Left colon (tissue), 2 donors: ENCODE measurements around the gene CHRNB2. TPM values are rescaled to one million over a fixed set of nuclear protein-coding genes. Genes with fewer than 3 reads are reported as not detected.

Experiments
- ATAC-seq: fragments of 200-7000 bp; cut with Tn5 transposase; one replicate; pipeline ENCODE4 v1.9.1; 2020; ENCODE audit warnings: mild to moderate bottlenecking, moderate library complexity
- DNase-seq, 2 donors: peaks; one replicate each; pipeline ENCODE4 v3.0.0-alpha.2; 2020
- intact Hi-C, 2 donors: fragments of 100-400 bp; cut with DNase I in 1 of 2; cut with micrococcal nuclease in 1 of 2; formaldehyde crosslinking; loops; one replicate each; pipeline versions ENCODE4 v1.11.2 to v1.14.0; 2022; cut with DNase I, micrococcal nuclease
- total RNA-seq, 2 donors: library from RNA; stranded (reverse); fragmentation: NEBNext Ultra II Directional; extraction: Animal tissue kit (Norgen Biotek cat#: 25700); gene quantifications; one replicate each; pipeline ENCODE4 v1.2.1, GENCODE V29; 2021
- donor health status: DM: no; HTN: no; CAD: no.
- donor health status: DM: yes; HTN: yes; CAD: no.

CHRNB2 gene
- total RNA-seq, 2 donors from 2014 or later, result 0.15 to 0.31 TPM

DNA sequence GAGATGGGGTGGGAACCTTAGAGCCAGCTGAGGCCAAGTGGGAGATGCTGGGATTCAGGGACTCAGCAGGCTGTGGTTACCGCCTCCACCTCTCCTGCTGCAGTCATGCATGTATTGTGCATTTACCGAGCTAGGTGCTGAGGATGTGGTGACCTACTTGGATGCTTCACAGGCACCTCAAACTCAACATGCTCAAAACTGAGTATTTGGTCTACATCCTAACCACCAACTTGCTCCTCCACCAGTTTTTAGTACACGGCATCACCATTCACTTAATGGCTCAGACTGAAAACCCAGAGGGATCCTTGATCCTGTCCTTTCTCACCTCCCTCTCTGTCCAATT lies 5.6 kb downstream of the CHRNB2 start:
- ATAC-seq (no peak), DNase-seq (no peak)
- intact Hi-C loops, result no loop called here

GRCh38 chr1:154574716-154575115 lies 7.1 kb downstream of the CHRNB2 start:
- ATAC-seq, result no peak
- no peak for DNase-seq
- intact Hi-C loops, result no loop called here

- DNase-seq (no peak), ATAC-seq (no peak)
- intact Hi-C loops, result no loop called here
These were observed 7.8 kb downstream of the CHRNB2 start for GRCh38 chr1:154575147-154575927.

DNA sequence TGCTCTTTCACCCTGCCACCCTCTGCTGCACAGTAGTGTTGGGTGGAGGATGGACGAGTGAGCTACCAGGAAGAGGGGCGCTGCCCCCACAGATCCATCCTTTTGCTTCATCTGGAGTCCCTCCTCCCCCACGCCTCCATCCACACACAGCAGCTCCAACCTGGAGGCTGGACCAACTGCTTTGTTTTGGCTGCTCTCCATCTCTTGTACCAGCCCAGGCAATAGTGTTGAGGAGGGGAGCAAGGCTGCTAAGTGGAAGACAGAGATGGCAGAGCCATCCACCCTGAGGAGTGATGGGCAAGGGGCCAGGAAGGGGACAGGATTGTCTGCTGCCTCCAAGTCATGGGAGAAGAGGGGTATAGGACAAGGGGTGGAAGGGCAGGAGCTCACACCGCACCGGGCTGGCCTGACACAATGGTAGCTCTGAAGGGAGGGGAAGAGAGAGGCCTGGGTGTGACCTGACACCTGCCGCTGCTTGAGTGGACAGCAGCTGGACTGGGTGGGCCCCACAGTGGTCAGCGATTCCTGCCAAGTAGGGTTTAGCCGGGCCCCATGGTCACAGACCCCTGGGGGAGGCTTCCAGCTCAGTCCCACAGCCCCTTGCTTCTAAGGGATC lies 8.5 kb downstream of the CHRNB2 start:
- ATAC-seq (peak; percentile 12), DNase-seq (no peak)
- intact Hi-C loops, result no loop called here

GRCh38 chr1:154577346-154578057 lies 9.9 kb downstream of the CHRNB2 start:
- intact Hi-C loops, result no loop called here
- ATAC-seq, result peak; percentile 13

GRCh38 chr1:154578058-154578418 lies 10.5 kb downstream of the CHRNB2 start:
- intact Hi-C loops, result no loop called here
- DNase-seq, result no peak
- ATAC-seq, result peak; percentile 8

More at GRCh38 chr1:154577346-154578057, 9.9 kb downstream of the CHRNB2 start:
- DNase-seq, result no peak

DNA sequence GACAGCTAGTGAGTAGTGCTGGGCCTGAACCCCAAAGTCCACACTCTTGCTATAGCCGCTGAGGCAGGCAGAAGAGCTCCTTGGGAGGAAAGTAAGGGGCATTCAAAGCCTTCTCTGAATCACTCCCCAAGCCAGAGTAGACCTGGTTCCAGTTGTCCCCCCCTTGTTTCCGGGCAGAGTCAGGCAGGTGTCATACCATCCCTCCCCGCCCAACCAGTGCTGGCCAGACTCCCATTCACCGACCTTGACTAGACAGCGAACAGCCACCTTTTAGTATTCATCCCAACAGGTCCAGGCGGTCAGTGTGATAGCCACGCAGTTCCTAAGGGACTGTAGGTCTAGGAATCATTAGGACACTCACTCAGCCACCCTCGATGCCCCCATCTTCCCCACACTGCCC lies 11.8 kb downstream of the CHRNB2 start:
- no peak for DNase-seq
- ATAC-seq, result no peak
- intact Hi-C loops, result no loop called here

DNA sequence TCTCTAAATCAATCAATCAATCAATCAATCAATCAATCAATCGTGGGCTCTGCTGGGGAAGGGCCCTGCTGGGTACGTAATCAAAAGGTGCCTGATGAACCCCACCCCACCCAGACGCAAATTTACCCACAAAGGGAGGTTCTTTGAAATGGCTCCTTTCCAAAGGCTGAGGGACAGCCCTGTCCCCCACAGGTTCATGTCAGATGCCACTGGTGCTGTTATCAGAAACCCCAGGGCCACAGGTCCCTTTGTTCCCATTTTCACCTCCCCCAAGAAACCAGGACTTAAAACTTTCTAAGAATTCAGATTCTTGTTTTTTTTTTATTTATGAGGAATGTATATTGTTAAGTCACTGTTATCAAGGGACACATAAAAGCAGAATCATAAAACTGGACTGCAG lies 14.2 kb downstream of the CHRNB2 start:
- ATAC-seq, result no peak

GRCh38 chr1:154582885-154583284 lies 15.3 kb downstream of the CHRNB2 start:
- intact Hi-C loops, result no loop called here
- ATAC-seq (no peak), DNase-seq (no peak)

More for the DNA sequence above, 14.2 kb downstream of the CHRNB2 start:
- intact Hi-C loops, result no loop called here
- no peak for DNase-seq

DNA sequence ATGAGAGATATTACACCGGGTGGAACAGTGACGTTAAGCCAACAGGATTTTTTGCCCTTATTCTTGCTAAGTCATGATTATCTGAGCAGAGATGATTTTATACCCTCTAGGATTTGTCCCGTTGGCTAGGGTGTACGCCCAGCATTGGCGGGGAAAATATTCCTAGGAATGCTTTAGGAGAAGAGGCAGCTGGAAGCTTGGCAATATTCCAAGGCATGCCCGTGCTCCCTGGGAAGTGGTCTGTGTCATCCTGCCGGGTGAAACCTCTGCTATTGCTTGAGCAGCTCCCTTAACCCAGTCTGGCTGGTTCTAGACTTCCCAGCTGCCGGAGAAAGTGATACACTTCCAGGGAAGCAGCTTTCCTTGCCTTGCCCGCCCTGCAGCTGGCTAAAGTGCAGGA lies 16.2 kb downstream of the CHRNB2 start:
- intact Hi-C loops, result no loop called here
- no peak for ATAC-seq
- no peak for DNase-seq

DNA sequence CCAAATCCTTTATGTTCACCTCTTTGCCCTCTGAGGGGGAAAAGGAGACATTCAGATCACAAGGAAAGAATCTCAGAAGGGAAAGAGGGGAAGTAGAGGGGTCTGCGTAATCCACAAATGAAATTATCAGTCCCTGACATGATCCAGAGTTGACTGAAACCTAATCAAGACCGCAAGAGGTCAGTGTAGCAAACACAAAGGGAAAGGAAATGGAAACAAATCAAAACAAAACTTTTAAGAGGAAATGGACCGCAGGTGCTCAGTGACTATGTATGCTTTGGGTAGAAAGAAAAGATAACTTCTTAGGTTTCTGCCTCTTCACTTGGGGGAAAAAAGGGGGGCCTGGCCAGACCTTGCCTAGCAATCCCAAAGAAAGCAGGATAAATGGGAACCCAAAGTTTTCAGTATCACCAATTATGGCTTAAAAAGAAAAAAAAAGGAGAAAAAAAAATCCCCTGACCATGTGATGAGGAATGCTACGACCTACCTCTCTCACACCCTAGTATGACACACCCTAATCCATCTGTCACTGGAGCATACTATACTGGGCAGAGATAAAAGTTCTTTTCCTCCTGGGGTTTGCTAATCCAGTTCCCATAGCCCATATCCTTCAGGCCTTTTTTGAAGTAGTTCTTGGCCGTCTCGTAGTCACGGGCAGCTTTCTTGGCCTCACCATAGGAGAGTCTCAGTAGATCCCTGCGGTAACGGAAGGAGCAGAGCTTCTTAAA lies 16.9 kb downstream of the CHRNB2 start:
- DNase-seq, result no peak
- intact Hi-C loops, result no loop called here
- no peak for ATAC-seq

DNA sequence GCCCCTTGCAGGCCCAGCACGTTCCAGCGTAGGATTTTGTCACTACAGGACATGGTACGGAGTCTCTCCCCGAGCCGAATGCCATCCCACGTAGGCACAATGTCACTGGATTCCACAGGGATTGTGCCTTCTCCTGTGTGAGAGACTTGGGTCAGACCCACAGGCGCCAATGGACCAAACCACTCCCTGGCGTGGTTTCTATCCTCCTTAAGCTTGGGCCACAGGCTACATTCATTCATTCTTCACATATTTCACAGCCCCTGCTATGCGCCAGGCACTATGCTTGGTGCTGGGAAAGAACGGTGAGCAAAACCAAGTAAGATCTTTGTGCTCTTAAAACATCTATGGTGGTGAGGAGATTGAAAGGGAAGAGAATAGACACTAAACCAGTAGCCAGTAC lies 18.7 kb downstream of the CHRNB2 start:
- ATAC-seq (no peak), DNase-seq (no peak)
- intact Hi-C loops, result no loop called here

- intact Hi-C loops, result no loop called here
- DNase-seq (no peak), ATAC-seq (no peak)
These were observed 19.1 kb downstream of the CHRNB2 start for GRCh38 chr1:154586641-154587040.

- ATAC-seq, result no peak
These were observed 22.2 kb downstream of the CHRNB2 start for GRCh38 chr1:154589780-154590179.

GRCh38 chr1:154590756-154591155 lies 23.2 kb downstream of the CHRNB2 start:
- ATAC-seq, result no peak
- DNase-seq, result no peak
- intact Hi-C loops, result no loop called here

More at GRCh38 chr1:154589780-154590179, 22.2 kb downstream of the CHRNB2 start:
- intact Hi-C loops, result no loop called here
- no peak for DNase-seq

DNA sequence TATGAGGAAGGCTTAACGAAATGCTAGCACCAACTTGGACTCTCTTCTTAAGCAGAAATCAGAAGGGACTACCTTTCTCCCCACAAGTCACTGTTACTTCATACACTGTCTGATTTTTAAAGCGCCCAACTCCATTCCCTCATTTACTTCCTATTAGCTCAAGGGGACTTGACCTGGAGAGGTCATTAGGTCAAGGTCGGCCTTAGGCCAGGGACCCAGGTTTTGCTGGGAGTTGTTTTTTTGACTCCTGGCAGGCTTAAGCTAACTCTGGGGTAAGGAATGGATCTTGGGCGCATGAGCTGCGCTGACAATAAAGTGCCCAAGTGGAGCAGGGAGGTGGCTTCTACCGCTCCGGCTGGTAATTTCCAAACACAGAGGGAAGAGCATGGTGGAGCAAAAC lies 23.6 kb downstream of the CHRNB2 start:
- DNase-seq (no peak), ATAC-seq (no peak)
- intact Hi-C loops, result no loop called here

DNA sequence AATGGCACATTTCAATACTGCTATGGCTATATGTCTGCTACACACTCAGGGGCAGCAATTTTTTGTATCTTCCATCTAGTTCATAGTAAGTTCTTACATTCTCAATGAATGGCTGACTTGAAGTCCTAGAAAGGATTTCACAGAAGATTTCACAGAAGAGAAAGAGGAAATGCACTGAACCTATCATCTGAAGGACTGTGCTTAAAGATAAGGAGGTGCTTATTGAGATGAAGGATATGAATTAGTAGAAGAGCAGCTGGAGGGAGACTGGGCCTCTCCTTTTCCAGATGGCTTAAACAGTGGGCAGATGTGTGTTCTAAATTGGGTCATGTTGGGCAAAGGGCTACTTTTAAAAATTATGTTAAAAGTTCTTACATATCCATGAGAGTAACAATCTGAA lies 25.8 kb downstream of the CHRNB2 start:
- DNase-seq (no peak), ATAC-seq (no peak)
- intact Hi-C loops, result no loop called here

GRCh38 chr1:154594811-154595210 lies 27.2 kb downstream of the CHRNB2 start:
- DNase-seq, result no peak
- intact Hi-C loops, result no loop called here
- ATAC-seq, result no peak

GRCh38 chr1:154595621-154596020 lies 28.0 kb downstream of the CHRNB2 start:
- DNase-seq (no peak), ATAC-seq (no peak)
- intact Hi-C loops, result no loop called here
